K562 (cell line): ENCODE data around the gene DPY19L3. TPM values are rescaled to one million over a fixed set of nuclear protein-coding genes. Genes with fewer than 3 reads are reported as not detected.

Experiments used
- ATAC-seq: fragments of 200-7000 bp; cut with Tn5 transposase; 3 replicates; pipeline ENCODE4 v1.9.1; 2020; ENCODE audit warnings: moderate library complexity
- BruUV-seq: library from RNA; stranded (reverse); fragments of 400-500 nt; replicated peaks from 2 replicates; lab custom pipeline; 2021; lab: Mats Ljungman, UMichigan
- CTCF ChIA-PET: fragments of 300-600 bp; formaldehyde crosslinking; extraction: SDS; loops from one replicate; lab custom pipeline; 2021; ENCODE audit warnings: low intra/inter-chr PET ratio; lab: Yijun Ruan, JAX
- POLR2A ChIA-PET: fragments of 300-600, 350-650 bp; sonication (Branson Sonifier 250); formaldehyde crosslinking; extraction: SDS; loops from one replicate; lab custom pipeline; 2021; ENCODE audit warnings: antibody characterized with exemption, inconsistent platforms; lab: Yijun Ruan, JAX
- DNase-seq, 4 experiments: peaks; one replicate each; pipeline versions ENCODE4 v3.0.0 to v3.0.0-alpha.2; 2011 to 2018; ENCODE audit warnings: low spot score in 3 of 4, mixed read lengths in 3 of 4; ENCODE audit errors: extremely low read depth in 1 of 4
- FAIRE-seq: peaks from 2 replicates; lab custom pipeline; 2011; peaks lifted over from hg19 to GRCh38; lab: Jason Lieb, UNC
- H2AFZ ChIP-seq: 2 replicates; pipeline ENCODE4 v1.6.0; 2011; ENCODE audit warnings: low read depth, low read length, control low read depth, inconsistent platforms
- H3K27ac ChIP-seq: fragments of 200-600 bp; 3 replicates; pipeline ENCODE4 v1.8.0; 2011; ENCODE audit warnings: low read depth, mild to moderate bottlenecking, control low read depth, inconsistent platforms, low read length, moderate library complexity, mixed read lengths; ENCODE audit errors: extremely low read depth
- H3K27me3 ChIP-seq, 2 experiments: fragments of 300-600 bp in 1 of 2; 2 replicates in 1 of 2; 3 replicates in 1 of 2; pipeline versions ENCODE4 v1.6.0 to v1.8.0; 2011; ENCODE audit warnings: inconsistent platforms in 2 of 2, low read length in 2 of 2, mild to moderate bottlenecking in 1 of 2, mixed read lengths in 1 of 2, moderate library complexity in 1 of 2; ENCODE audit not compliant: control insufficient read depth in 2 of 2, insufficient read depth in 2 of 2
- H3K36me3 ChIP-seq: fragments of 300-600 bp; 3 replicates; pipeline ENCODE4 v1.8.0; 2011; ENCODE audit warnings: mild to moderate bottlenecking, low read length, inconsistent platforms; ENCODE audit not compliant: control insufficient read depth, insufficient read depth
- H3K4me1 ChIP-seq, 2 experiments: fragments of 200-600 bp in 1 of 2; replicated peaks in 1 of 2; 2 replicates in 1 of 2; 3 replicates in 1 of 2; pipeline versions ENCODE4 v1.5.1 to v1.8.0; 2011; ENCODE audit warnings: inconsistent platforms in 2 of 2, low read length in 2 of 2, mild to moderate bottlenecking in 1 of 2, mixed read lengths in 1 of 2, moderate library complexity in 1 of 2; ENCODE audit not compliant: control insufficient read depth in 2 of 2, insufficient read depth in 2 of 2
- H3K4me2 ChIP-seq: 2 replicates; pipeline ENCODE4 v1.6.1; 2011; ENCODE audit warnings: low read length, control low read depth, inconsistent platforms, mixed read lengths; ENCODE audit not compliant: insufficient read depth
- H3K4me3 ChIP-seq: fragments of 200-600 bp; sonication (generic), shearing (Covaris generic); 2 replicates; pipeline ENCODE4 v1.5.1; 2016; ENCODE audit warnings: control low read depth, inconsistent platforms
- H3K79me2 ChIP-seq: fragments of 200-600 bp; 3 replicates; pipeline ENCODE4 v1.8.0; 2011; ENCODE audit warnings: low read length, inconsistent platforms; ENCODE audit not compliant: control insufficient read depth, insufficient read depth
- H3K9ac ChIP-seq, 2 experiments: 2 replicates each; pipeline versions ENCODE4 v1.6.0 to v1.6.1; 2011; ENCODE audit warnings: low read depth in 2 of 2, low read length in 2 of 2, control low read depth in 1 of 2, inconsistent platforms in 1 of 2, mild to moderate bottlenecking in 1 of 2, mixed read lengths in 1 of 2; ENCODE audit not compliant: insufficient read depth in 1 of 2
- H3K9me1 ChIP-seq: one replicate; pipeline ENCODE4 v1.6.0; 2011; ENCODE audit warnings: inconsistent platforms, mild to moderate bottlenecking, low read length, moderate library complexity; ENCODE audit not compliant: control insufficient read depth, insufficient read depth
- H3K9me3 ChIP-seq: replicated peaks from 2 replicates; pipeline ENCODE4 v1.5.1; 2011; ENCODE audit warnings: low read depth, low read length, inconsistent platforms; ENCODE audit not compliant: control insufficient read depth, insufficient read depth
- H4K20me1 ChIP-seq: replicated peaks from 2 replicates; pipeline ENCODE4 v1.6.1; 2011; ENCODE audit warnings: low read length, inconsistent platforms, mixed read lengths; ENCODE audit not compliant: control insufficient read depth, insufficient read depth
- CBFA2T2 ChIP-seq: fragments of 450-650 bp; conservative IDR thresholded peaks from 2 replicates; pipeline ENCODE4 v1.6.1; 2017; ENCODE audit warnings: mild to moderate bottlenecking
- CREB1 ChIP-seq, 2 experiments: sonication (generic) in 1 of 2; formaldehyde crosslinking in 1 of 2; IDR thresholded peaks; 2 replicates each; pipeline versions ENCODE4 v1.6.1 to v1.8.0; 2012 to 2022; ENCODE audit warnings: inconsistent platforms in 1 of 2, mild to moderate bottlenecking in 1 of 2, missing genetic modification reagents in 1 of 2, moderate library complexity in 1 of 2
- EP400 ChIP-seq: fragments of 450-650 bp; IDR thresholded peaks from 2 replicates; pipeline ENCODE4 v1.6.1; 2017; ENCODE audit warnings: antibody characterized with exemption, mild to moderate bottlenecking, moderate library complexity
- ETV5 ChIP-seq: sonication (generic); formaldehyde crosslinking; IDR thresholded peaks from 2 replicates; pipeline ENCODE4 v1.4.0; 2020; ENCODE audit warnings: low read depth, mild to moderate bottlenecking, missing genetic modification reagents
- FUS ChIP-seq: fragments of 200-400 bp; formaldehyde crosslinking; optimal IDR thresholded peaks from 2 replicates; pipeline ENCODE3; 2017; ENCODE audit warnings: low read depth, low read length
- PHB2 ChIP-seq: fragments of 450-650 bp; IDR thresholded peaks from 2 replicates; pipeline ENCODE4 v1.6.1; 2017; ENCODE audit warnings: low read depth
- POLR2G ChIP-seq: fragments of 200-400 bp; formaldehyde crosslinking; IDR thresholded peaks from 2 replicates; pipeline ENCODE4 v1.6.1; 2017; ENCODE audit warnings: low read depth, mild to moderate bottlenecking, antibody characterized with exemption, low read length, moderate library complexity
- PPARD ChIP-seq: fragments of 250-450 bp; sonication (Bioruptor Pico); IDR thresholded peaks from 2 replicates; pipeline ENCODE4 v1.8.0; 2022; ENCODE audit warnings: inconsistent platforms, mild to moderate bottlenecking, moderate library complexity
- ZNF311 ChIP-seq: fragments of 250-450 bp; sonication (Bioruptor Pico); IDR thresholded peaks from 2 replicates; pipeline ENCODE4 v1.4.0; 2020; ENCODE audit warnings: mild to moderate bottlenecking, moderate library complexity
- WGBS: fragments of 100-300 bp; shearing (Covaris generic); methylation state at CpG from one replicate; pipeline ENCODE4 v1.1.6; 2016; ENCODE audit warnings: low coverage, mixed read lengths; ENCODE audit not compliant: insufficient coverage; ENCODE audit errors: missing lambda C conversion rate; 5-methylcytosine and 5-hydroxymethylcytosine counted together
- in situ Hi-C: fragments of 300-500 bp; cut with MboI; formaldehyde crosslinking; loops from 4 replicates; pipeline ENCODE4 v1.15.0; 2018; ENCODE audit warnings: inconsistent platforms, mixed read lengths
- intact Hi-C: fragments of 100-400 bp; cut with micrococcal nuclease; formaldehyde crosslinking; loops from 2 replicates; pipeline ENCODE4 v1.14.2; 2022
- polyA plus RNA-seq, 8 experiments: library from polyadenylated mRNA; depleted of rRNA in 4 of 8; stranded (reverse) in 5 of 8; unstranded in 3 of 8; fragments of >200 nt; fragmentation: Nextera tagmentation in 2 of 8; fragmentation: Illumina TruSeq in 1 of 8; extraction: Ambion mirVana in 2 of 8; extraction: Trizol in 1 of 8; gene quantifications; 2 replicates each; pipeline versions ENCODE4 v1.2.1 to v1.2.3, GENCODE V29; 2011 to 2014; ENCODE audit warnings: inconsistent platforms in 1 of 8, missing spikeins in 1 of 8
- total RNA-seq, 7 experiments: library from RNA; depleted of rRNA in 6 of 7; stranded (reverse); fragments of >200 nt in 6 of 7; fragmentation: Illumina TruSeq in 2 of 7; extraction: Trizol in 2 of 7; gene quantifications; 2 replicates each; pipeline versions ENCODE4 v1.2.1 to v1.2.3, GENCODE V29; 2011 to 2021; ENCODE audit warnings: low replicate concordance in 1 of 7
- TF ChIP-seq, protein P1 (sequence below): fragments of 250-450 bp; sonication (Bioruptor Pico); IDR thresholded peaks from 2 replicates; pipeline ENCODE4 v1.4.0; 2020; ENCODE audit warnings: mild to moderate bottlenecking, moderate library complexity
- TF ChIP-seq, protein P2 (sequence below): fragments of 250-450 bp; sonication (Bioruptor Pico); IDR thresholded peaks from 2 replicates; pipeline ENCODE4 v1.4.0; 2020
- TF ChIP-seq, protein P3 (sequence below): fragments of 250-450 bp; sonication (Bioruptor Pico); IDR thresholded peaks from 2 replicates; pipeline ENCODE4 v1.5.0; 2021

The DPY19L3 gene
- total and polyA plus RNA-seq, 9 of the 15 experiments (the other 6 are each of a cell fraction or from before 2014, with no cell fraction given), result 4.7 to 39.2 (median 22.0) TPM

DNA sequence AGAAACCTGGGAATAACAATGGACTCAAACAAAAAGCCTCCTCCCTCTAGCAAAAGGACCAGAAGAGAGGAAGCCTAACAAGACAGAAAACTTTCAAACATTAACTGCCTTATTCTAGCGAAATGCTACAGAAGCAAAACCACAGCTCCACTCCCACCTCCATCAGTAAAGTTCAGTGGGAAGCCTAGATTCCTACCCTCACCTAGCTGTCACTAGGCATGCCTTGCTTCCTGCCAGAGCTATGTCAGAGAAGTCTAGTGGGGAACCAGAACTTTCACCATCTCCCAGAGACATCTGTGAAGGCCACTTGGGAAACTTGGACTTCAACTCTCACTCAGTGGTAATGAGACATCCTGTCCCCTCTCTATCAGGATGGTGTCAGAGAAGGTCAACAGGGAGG is 37.1 kb downstream of the DPY19L3 start:
- no peaks in the 10 kb centered on the region for H3K9me3 ChIP-seq
- H3K9me1 ChIP-seq, result no peaks in the 10 kb centered on the region
- no TSS peak for BruUV-seq
- H3K36me3 ChIP-seq, result peaks cover 50% of the 10 kb centered on the region
- H3K9ac ChIP-seq, result no peak overlapping the region
- no peak for DNase-seq
- POLR2A ChIA-PET, result interaction anchor here (1.3 kb wide), 1 partner anchor 9 kb away, joined by 4 read pairs; no protein-coding TSS in a partner anchor
- no peak overlapping the region for H3K4me2 ChIP-seq
- intact Hi-C loops (no loop called here), in situ Hi-C loops (no loop called here)
- H3K4me3 ChIP-seq, result no peak overlapping the region
- 91% methylated on average over 1 of the region's 1 CpG for WGBS
- CTCF ChIA-PET, result no interaction called here
- no peaks in the 10 kb centered on the region for H3K27me3 ChIP-seq
- ATAC-seq, result no peak
- H4K20me1 ChIP-seq, result no peaks in the 10 kb centered on the region
- H3K79me2 ChIP-seq, result no peaks in the 10 kb centered on the region
- H3K4me1 ChIP-seq, result no peaks in the 10 kb centered on the region
- no peak overlapping the region for H3K27ac ChIP-seq
- no peak for FAIRE-seq
- H2AFZ ChIP-seq, result no peak overlapping the region
- TF ChIP-seq EP400 (no peak), CBFA2T2 (no peak), ZNF311 (CRISPR knock-in tag) (no peak), FUS (no peak), PPARD (CRISPR knock-in tag) (no peak), PHB2 (no peak), ETV5 (CRISPR knock-in tag) (no peak), CREB1 (IDR thresholded peaks at IDR 0.05) (no peak), CREB1 (CRISPR knock-in tag; IDR thresholded peaks at IDR 0.05) (no peak), POLR2G (no peak)
- TF ChIP-seq, protein P1, sequence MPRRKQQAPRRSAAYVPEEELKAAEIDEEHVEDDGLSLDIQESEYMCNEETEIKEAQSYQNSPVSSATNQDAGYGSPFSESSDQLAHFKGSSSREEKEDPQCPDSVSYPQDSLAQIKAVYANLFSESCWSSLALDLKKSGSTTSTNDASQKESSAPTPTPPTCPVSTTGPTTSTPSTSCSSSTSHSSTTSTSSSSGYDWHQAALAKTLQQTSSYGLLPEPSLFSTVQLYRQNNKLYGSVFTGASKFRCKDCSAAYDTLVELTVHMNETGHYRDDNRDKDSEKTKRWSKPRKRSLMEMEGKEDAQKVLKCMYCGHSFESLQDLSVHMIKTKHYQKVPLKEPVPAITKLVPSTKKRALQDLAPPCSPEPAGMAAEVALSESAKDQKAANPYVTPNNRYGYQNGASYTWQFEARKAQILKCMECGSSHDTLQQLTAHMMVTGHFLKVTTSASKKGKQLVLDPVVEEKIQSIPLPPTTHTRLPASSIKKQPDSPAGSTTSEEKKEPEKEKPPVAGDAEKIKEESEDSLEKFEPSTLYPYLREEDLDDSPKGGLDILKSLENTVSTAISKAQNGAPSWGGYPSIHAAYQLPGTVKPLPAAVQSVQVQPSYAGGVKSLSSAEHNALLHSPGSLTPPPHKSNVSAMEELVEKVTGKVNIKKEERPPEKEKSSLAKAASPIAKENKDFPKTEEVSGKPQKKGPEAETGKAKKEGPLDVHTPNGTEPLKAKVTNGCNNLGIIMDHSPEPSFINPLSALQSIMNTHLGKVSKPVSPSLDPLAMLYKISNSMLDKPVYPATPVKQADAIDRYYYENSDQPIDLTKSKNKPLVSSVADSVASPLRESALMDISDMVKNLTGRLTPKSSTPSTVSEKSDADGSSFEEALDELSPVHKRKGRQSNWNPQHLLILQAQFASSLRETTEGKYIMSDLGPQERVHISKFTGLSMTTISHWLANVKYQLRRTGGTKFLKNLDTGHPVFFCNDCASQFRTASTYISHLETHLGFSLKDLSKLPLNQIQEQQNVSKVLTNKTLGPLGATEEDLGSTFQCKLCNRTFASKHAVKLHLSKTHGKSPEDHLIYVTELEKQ (CRISPR knock-in tag), result no peak
- TF ChIP-seq, protein P2, sequence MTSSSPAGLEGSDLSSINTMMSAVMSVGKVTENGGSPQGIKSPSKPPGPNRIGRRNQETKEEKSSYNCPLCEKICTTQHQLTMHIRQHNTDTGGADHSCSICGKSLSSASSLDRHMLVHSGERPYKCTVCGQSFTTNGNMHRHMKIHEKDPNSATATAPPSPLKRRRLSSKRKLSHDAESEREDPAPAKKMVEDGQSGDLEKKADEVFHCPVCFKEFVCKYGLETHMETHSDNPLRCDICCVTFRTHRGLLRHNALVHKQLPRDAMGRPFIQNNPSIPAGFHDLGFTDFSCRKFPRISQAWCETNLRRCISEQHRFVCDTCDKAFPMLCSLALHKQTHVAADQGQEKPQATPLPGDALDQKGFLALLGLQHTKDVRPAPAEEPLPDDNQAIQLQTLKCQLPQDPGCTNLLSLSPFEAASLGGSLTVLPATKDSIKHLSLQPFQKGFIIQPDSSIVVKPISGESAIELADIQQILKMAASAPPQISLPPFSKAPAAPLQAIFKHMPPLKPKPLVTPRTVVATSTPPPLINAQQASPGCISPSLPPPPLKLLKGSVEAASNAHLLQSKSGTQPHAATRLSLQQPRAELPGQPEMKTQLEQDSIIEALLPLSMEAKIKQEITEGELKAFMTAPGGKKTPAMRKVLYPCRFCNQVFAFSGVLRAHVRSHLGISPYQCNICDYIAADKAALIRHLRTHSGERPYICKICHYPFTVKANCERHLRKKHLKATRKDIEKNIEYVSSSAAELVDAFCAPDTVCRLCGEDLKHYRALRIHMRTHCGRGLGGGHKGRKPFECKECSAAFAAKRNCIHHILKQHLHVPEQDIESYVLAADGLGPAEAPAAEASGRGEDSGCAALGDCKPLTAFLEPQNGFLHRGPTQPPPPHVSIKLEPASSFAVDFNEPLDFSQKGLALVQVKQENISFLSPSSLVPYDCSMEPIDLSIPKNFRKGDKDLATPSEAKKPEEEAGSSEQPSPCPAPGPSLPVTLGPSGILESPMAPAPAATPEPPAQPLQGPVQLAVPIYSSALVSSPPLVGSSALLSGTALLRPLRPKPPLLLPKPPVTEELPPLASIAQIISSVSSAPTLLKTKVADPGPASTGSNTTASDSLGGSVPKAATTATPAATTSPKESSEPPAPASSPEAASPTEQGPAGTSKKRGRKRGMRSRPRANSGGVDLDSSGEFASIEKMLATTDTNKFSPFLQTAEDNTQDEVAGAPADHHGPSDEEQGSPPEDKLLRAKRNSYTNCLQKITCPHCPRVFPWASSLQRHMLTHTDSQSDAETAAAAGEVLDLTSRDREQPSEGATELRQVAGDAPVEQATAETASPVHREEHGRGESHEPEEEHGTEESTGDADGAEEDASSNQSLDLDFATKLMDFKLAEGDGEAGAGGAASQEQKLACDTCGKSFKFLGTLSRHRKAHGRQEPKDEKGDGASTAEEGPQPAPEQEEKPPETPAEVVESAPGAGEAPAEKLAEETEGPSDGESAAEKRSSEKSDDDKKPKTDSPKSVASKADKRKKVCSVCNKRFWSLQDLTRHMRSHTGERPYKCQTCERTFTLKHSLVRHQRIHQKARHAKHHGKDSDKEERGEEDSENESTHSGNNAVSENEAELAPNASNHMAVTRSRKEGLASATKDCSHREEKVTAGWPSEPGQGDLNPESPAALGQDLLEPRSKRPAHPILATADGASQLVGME (CRISPR knock-in tag), result no peak
- TF ChIP-seq, protein P3, sequence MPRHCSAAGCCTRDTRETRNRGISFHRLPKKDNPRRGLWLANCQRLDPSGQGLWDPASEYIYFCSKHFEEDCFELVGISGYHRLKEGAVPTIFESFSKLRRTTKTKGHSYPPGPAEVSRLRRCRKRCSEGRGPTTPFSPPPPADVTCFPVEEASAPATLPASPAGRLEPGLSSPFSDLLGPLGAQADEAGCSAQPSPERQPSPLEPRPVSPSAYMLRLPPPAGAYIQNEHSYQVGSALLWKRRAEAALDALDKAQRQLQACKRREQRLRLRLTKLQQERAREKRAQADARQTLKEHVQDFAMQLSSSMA (CRISPR knock-in tag), result no peak
